HG02763 (cell line): ENCODE measurements around the gene SLC27A1.

Experiments
- ATAC-seq: cut with Tn5 transposase; IDR thresholded peaks from one replicate; pipeline ENCODE4 v1.9.1; 2021; ENCODE audit warnings: mild to moderate bottlenecking, moderate library complexity; ENCODE audit not compliant: unreplicated experiment

The SLC27A1 gene

DNA sequence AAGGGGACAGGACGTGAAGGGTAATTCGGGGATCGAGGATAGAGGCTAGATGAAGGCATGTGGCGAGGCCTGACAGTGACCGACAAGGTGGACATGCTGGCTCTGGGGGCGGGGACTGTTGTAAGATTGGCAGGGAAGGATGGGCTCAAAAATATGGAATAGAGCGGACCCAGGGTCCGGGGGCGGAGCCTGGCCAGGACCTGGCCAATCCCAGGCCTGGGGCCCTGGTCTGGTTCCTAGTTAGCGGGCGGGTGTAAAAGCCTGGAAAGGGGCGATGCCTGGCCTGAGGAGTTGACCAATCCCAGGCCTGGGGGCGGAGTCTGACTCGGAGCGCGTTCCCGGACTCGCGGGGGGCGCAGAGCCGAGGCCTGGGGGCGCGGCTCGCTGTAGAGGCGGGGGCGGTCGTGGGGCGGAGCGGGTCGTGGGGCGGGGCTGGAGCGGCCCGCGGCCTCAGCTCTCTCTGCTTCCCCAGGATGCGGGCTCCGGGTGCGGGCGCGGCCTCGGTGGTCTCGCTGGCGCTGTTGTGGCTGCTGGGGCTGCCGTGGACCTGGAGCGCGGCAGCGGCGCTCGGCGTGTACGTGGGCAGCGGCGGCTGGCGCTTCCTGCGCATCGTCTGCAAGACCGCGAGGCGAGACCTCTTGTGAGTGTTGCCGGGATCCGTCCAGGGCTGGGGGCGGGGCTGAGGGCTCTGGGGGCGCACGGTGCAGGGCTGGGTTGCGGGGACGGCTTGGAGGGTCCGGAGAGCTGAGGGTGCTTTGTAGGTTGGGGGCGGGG, at the start of gene SLC27A1:
Gene SLC27A1 (plus strand): TSS at position 457 of the 774 bp plus-strand sequence. CDS start 17 bp downstream, at position 474.
- peak; percentile 76 for ATAC-seq

DNA sequence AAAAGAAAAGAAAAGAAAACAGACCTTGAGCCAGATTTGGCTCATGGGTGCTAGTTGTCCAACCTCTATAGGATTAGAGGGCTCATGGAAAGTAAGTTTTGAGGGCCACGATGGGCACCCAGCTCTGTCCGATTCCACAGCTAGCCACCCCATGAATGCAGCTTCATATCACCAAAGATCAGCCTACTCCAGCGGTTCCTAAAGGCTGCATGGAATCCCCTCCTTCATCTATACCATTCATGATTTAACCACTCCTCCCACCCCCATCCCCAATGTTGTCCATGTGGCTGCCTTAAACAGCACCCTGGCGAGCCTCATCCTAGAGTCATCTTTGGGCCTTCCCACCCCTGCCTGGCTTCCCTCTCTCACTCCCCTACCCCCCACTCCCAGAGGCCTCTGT, 48.4 kb upstream of the SLC27A1 start:
- no peak for ATAC-seq

GRCh38 chr19:17423429-17424208, 46.7 kb upstream of the SLC27A1 start:
- no peak for ATAC-seq

- ATAC-seq, result no peak
These were observed 45.5 kb upstream of the SLC27A1 start for GRCh38 chr19:17424743-17425365.

GRCh38 chr19:17429641-17430113, 40.6 kb upstream of the SLC27A1 start:
- no peak for ATAC-seq

DNA sequence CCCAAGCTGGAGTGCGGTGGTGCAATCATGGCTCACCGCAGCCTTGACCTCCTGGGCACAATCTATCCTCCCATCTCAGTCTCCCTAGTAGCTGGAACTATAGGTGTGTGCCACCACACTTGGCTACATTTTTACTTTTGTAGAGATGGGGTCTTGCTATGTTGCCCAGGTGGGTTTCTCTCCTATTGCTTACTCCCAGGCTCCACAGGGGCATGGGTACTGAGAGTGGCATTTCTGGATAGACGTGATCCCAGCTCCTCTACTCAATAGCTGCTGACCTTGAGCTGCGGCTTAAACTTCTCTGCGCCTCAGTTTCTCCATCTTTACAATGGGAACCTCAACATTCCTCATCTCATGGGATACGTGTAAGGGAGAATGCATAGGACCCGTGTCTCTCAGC, 38.9 kb upstream of the SLC27A1 start:
- no peak for ATAC-seq

DNA sequence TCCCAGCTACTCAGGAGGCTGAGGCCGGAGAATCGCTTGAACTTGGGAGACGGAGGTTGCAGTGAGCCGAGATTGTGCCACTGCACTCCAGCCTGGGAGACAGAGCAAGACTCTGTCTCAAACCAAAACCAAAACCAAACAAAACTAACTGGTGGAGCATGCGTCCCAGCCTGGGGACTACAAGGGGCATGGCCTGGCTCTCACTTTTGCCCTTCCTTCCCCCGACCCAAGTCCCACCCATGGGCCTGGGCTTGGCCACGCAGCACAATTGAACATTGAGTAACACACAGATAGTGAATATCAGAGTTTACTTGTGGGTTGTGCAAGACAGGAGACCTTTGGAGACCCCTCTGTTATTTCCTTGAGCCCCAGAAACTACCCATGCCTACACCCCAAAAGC, 35.1 kb upstream of the SLC27A1 start:
- no peak for ATAC-seq

DNA sequence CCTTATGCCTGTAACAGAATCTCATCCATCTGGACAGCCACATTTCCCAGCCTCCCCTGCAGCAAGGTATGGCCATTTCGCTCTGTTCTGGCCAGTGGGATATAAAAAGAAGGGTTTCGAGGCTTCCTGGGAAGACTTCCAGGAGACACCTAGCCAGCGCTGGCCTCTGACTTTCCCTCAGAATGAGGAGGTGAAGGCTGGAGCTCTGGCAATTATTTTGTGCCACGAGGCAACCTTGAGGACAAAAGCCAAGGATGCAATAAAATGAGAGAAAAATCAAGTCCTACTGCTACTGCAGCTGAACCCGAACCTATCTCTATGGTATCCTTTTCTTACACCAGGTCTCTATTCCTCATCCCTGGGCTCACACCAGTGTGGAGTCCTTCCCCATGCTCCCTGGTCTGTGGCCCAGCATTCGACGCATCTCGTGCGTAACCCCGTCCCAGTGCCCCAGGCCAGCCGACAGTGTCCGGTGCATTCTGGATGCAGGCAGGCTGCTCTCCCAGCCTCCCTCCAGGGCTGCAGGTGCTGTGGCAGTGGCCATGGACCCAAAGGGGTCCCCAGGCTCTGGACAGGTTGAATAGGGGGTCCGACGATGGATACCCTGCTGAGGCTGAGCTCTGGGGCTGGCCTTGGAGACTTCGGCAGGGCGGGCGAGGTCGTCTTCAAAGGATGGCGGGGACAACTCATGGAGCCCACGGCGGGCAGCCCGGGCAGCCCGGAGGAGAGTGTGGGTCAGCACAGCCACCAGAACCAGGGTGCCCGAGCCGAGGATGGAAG, 34.0 kb upstream of the SLC27A1 start:
- ATAC-seq, result no peak

- no peak for ATAC-seq
These were observed 33.5 kb upstream of the SLC27A1 start for GRCh38 chr19:17436874-17437267.

GRCh38 chr19:17441241-17442021, 28.9 kb upstream of the SLC27A1 start:
- ATAC-seq, result no peak

- no peak for ATAC-seq
These were observed 24.7 kb upstream of the SLC27A1 start for GRCh38 chr19:17445526-17446165.

- no peak for ATAC-seq
These were observed 22.6 kb upstream of the SLC27A1 start for GRCh38 chr19:17447704-17448130.

GRCh38 chr19:17448131-17448967, 22.0 kb upstream of the SLC27A1 start, which contains the start of gene TMEM221:
Gene TMEM221, minus strand, starts transcription at chr19:17448668. Its CDS starts 206 bp downstream, at chr19:17448462.
- no peak for ATAC-seq

- no peak for ATAC-seq
These were observed 19.9 kb upstream of the SLC27A1 start for GRCh38 chr19:17450264-17451075.

DNA sequence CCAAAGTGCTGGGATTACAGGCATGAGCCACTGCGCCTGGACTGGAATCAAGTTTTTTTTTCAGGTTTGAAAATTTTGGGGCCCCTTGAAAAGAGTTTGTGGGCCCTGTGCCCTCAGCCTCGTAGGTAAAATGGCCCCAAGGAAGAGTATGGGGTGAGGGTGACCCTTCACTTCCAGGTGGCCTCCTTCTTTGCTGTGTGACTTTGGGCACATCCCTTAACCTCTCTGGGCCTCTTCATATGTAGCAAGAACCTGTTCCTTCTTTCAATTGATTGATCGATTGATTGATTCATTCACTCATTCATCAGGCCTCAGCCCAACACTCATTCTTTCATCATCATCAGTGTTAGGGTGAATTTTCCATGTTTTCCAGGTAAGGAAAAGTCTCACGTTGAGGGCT, 18.5 kb upstream of the SLC27A1 start:
- ATAC-seq, result no peak

DNA sequence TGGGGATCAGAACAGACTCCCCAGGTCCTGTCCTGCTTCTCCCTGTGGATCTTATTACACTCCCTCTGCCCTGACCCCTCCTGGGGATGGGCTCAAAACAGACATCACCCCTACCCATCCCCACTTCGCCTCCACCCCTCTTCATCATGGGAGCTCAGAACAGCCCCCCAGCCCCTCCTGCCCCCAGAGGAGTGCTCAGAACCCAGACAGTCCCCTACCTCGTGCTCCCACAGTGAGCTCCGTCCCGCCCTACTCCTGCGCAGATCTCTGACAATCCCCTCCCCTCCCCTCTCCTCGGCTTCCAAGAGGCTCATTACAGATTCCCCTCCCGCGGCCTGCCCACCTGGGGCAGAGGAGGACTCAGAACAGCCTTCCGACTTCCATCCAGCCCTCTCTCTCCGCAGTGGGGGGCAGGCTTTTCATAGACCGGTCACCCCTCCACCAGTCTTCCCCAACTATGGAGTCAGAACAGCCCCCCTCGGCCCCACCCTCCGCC, 15.7 kb upstream of the SLC27A1 start:
- ATAC-seq, result no peak

DNA sequence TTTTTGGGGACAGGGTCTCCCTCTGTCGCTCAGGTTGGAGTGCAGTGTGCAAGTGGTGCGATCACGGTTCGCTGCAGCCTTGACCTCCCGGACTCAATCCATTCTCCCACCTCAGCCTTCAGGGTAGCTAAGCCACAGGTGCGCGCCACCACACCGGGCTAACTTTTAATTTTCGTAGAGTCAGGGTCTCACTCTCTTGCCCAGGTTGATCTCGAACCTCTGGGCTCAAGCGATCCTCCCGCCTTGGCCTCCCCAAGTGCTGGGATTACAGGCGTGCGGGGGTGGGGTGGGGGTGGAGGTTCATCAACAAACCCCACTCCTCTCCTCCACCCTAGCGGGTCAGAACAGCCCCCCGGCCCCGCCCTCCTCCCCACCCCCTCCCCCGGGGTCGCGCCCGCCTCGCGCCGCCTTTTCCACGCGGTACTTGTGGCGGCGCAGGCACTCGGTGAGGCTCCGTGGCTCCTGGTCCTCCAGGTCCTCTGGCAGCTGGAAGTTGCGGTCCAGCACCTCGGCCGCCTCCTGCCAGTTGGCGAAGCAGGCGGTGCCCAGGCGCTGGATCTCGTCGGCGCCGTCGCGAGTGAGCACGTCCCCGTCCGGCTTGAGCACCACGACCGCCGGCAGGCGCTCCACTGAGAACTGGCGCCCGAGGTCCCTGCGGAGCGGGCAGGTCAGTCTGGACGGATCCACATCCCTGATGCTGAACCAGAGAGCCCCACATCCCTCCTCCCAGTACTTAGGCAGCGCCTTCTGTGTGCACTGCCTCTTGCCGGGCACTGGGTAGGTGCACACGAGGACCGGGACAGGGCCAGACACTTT, 14.8 kb upstream of the SLC27A1 start:
- no peak for ATAC-seq
